Measurements from ENCODE around the gene DNAH8. TPM values are rescaled to one million over a fixed set of nuclear protein-coding genes. Genes with fewer than 3 reads are reported as not detected.

Gene DNAH8
- polyA plus RNA-seq, 1 of the 3 experiments (the other 2 are of a cell fraction): not detected

GRCh38 chr6:38722038-38722437 is 6.9 kb downstream of the DNAH8 start:
- POLR2A ChIA-PET: no interaction called here
- TF ChIP-seq, protein P1, sequence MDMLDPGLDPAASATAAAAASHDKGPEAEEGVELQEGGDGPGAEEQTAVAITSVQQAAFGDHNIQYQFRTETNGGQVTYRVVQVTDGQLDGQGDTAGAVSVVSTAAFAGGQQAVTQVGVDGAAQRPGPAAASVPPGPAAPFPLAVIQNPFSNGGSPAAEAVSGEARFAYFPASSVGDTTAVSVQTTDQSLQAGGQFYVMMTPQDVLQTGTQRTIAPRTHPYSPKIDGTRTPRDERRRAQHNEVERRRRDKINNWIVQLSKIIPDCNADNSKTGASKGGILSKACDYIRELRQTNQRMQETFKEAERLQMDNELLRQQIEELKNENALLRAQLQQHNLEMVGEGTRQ (IDR thresholded peaks at IDR 0.05; ENCODE audit: borderline replicate concordance, low read depth, low read length): no peak
- no peak for TF ChIP-seq MEF2A (IDR thresholded peaks at IDR 0.05; ENCODE audit: borderline replicate concordance, low read depth)
- no peak for TF ChIP-seq SMC3 (IDR thresholded peaks at IDR 0.05; ENCODE audit: low read depth, low read length)
- TF ChIP-seq CHD2 (IDR thresholded peaks at IDR 0.05; ENCODE audit: low read length, partially characterized antibody): no peak
- no peak for TF ChIP-seq TAF1 (IDR thresholded peaks at IDR 0.05; ENCODE audit: borderline replicate concordance, low read depth, low read length)
- TF ChIP-seq CTCF (IDR thresholded peaks at IDR 0.05): no peak
- TF ChIP-seq EP300 (IDR thresholded peaks at IDR 0.05; ENCODE audit: borderline replicate concordance in 1 of 2, low read depth in 1 of 2, low read length in 1 of 2): no peak
- TF ChIP-seq FOXJ3 (CRISPR knock-in tag; IDR thresholded peaks at IDR 0.05): no peak
- TF ChIP-seq SIN3A (IDR thresholded peaks at IDR 0.05; ENCODE audit: borderline replicate concordance, low read depth, low read length): no peak
- TF ChIP-seq TCF12 (IDR thresholded peaks at IDR 0.05): no peak
- TF ChIP-seq, protein P2, sequence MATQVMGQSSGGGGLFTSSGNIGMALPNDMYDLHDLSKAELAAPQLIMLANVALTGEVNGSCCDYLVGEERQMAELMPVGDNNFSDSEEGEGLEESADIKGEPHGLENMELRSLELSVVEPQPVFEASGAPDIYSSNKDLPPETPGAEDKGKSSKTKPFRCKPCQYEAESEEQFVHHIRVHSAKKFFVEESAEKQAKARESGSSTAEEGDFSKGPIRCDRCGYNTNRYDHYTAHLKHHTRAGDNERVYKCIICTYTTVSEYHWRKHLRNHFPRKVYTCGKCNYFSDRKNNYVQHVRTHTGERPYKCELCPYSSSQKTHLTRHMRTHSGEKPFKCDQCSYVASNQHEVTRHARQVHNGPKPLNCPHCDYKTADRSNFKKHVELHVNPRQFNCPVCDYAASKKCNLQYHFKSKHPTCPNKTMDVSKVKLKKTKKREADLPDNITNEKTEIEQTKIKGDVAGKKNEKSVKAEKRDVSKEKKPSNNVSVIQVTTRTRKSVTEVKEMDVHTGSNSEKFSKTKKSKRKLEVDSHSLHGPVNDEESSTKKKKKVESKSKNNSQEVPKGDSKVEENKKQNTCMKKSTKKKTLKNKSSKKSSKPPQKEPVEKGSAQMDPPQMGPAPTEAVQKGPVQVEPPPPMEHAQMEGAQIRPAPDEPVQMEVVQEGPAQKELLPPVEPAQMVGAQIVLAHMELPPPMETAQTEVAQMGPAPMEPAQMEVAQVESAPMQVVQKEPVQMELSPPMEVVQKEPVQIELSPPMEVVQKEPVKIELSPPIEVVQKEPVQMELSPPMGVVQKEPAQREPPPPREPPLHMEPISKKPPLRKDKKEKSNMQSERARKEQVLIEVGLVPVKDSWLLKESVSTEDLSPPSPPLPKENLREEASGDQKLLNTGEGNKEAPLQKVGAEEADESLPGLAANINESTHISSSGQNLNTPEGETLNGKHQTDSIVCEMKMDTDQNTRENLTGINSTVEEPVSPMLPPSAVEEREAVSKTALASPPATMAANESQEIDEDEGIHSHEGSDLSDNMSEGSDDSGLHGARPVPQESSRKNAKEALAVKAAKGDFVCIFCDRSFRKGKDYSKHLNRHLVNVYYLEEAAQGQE (IDR thresholded peaks at IDR 0.05; ENCODE audit: low read depth, low read length): no peak
- no peak for TF ChIP-seq NFIC (IDR thresholded peaks at IDR 0.05; ENCODE audit: borderline replicate concordance)
- TF ChIP-seq, protein P3, sequence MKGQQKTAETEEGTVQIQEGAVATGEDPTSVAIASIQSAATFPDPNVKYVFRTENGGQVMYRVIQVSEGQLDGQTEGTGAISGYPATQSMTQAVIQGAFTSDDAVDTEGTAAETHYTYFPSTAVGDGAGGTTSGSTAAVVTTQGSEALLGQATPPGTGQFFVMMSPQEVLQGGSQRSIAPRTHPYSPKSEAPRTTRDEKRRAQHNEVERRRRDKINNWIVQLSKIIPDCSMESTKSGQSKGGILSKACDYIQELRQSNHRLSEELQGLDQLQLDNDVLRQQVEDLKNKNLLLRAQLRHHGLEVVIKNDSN (IDR thresholded peaks at IDR 0.05; ENCODE audit: borderline replicate concordance, low read depth): no peak
- H3K9me2 ChIP-seq: no peaks in the 10 kb centered on the region
- H3K4me3 ChIP-seq (ENCODE audit: low read depth in 2 of 2, low read length in 1 of 2): no peak overlapping the region
- H4K20me1 ChIP-seq (ENCODE audit: insufficient read depth): no peaks in the 10 kb centered on the region
- no peak overlapping the region for H3K9ac ChIP-seq
- H3K27me3 ChIP-seq (ENCODE audit: insufficient read depth): no peaks in the 10 kb centered on the region
- no peaks in the 10 kb centered on the region for H3K4me1 ChIP-seq (ENCODE audit: control insufficient read depth in 1 of 2, insufficient read depth in 2 of 2, low read depth in 1 of 2, low read length in 1 of 2)
- no peaks in the 10 kb centered on the region for H3F3A ChIP-seq (replicated peaks; ENCODE audit: insufficient read depth)
- CTCF ChIA-PET: interaction anchor here (2.0 kb wide), 1 partner anchor 150 kb away, joined by 8 read pairs; no protein-coding TSS in a partner anchor
- no peak overlapping the region for H3K4me2 ChIP-seq
- H2AFZ ChIP-seq (ENCODE audit: low read depth): no peak overlapping the region
- no peak for DNase-seq
- H3K79me2 ChIP-seq (ENCODE audit: insufficient read depth): no peaks in the 10 kb centered on the region
- H3K27ac ChIP-seq (ENCODE audit: low read depth in 2 of 2, low read length in 1 of 2): no peak overlapping the region
- no peaks in the 10 kb centered on the region for H3K36me3 ChIP-seq (replicated peaks in 1 of 2; ENCODE audit: control insufficient read depth in 1 of 2, insufficient read depth in 2 of 2, low read length in 1 of 2)
- H3K9me3 ChIP-seq: no peaks in the 10 kb centered on the region
- 56% methylated on average over 3 of the region's 3 CpGs for WGBS (ENCODE audit: low lambda C conversion rate)
